Measurements from ENCODE around the gene TRIM63.

The TRIM63 gene

DNA sequence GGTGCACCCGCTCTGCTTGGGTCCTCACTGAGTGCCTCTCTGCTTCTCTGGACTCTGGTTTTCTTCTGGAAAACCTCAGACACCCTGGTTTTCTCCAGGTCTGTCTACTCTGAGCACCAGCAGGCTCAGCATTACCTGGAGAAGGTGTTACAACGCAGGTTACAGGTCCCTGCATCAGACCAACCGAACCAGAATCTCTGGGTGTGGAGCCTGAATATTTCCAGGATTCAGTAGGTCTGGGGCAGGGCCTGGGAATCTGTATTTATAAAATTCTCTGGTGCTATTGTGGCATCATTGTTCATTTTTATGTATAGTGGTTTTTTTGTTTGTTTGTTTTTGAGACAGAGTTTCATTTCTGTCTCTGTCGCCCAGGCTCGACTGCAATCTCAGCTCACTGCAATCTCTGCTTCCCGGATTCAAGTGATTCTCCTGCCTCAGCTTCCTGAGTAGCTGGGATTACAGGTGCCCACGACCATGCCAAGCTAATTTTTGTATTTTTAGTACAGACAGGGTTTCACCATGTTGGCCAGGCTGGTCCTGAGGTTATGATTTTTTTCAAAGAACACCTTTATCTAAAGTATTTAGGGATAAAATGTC lies 20.1 kb downstream of the TRIM63 start:
- H3K4me3 ChIP-seq (ENCODE audit: severe bottlenecking) = no peak overlapping the region
- peaks cover 52% of the 10 kb centered on the region for H3K27me3 ChIP-seq (ENCODE audit: insufficient read depth, poor library complexity, severe bottlenecking)
- TF ChIP-seq, protein P1, sequence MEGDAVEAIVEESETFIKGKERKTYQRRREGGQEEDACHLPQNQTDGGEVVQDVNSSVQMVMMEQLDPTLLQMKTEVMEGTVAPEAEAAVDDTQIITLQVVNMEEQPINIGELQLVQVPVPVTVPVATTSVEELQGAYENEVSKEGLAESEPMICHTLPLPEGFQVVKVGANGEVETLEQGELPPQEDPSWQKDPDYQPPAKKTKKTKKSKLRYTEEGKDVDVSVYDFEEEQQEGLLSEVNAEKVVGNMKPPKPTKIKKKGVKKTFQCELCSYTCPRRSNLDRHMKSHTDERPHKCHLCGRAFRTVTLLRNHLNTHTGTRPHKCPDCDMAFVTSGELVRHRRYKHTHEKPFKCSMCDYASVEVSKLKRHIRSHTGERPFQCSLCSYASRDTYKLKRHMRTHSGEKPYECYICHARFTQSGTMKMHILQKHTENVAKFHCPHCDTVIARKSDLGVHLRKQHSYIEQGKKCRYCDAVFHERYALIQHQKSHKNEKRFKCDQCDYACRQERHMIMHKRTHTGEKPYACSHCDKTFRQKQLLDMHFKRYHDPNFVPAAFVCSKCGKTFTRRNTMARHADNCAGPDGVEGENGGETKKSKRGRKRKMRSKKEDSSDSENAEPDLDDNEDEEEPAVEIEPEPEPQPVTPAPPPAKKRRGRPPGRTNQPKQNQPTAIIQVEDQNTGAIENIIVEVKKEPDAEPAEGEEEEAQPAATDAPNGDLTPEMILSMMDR (IDR thresholded peaks at IDR 0.05; ENCODE audit: poor library complexity, severe bottlenecking) = no peak
- H3K36me3 ChIP-seq (ENCODE audit: low read depth) = no peaks in the 10 kb centered on the region
- no peak for ATAC-seq (ENCODE audit: low read depth)
- no peaks in the 10 kb centered on the region for H3K4me1 ChIP-seq (ENCODE audit: insufficient read depth, poor library complexity, severe bottlenecking)
- H3K27ac ChIP-seq (ENCODE audit: poor library complexity, severe bottlenecking) = no peak overlapping the region
- no peaks in the 10 kb centered on the region for H3K9me3 ChIP-seq (ENCODE audit: severe bottlenecking)
- DNase-seq (ENCODE audit: low spot score) = no peak

GRCh38 chr1:26046246-26047095 lies 21.0 kb downstream of the TRIM63 start:
- TF ChIP-seq, protein P1 (IDR thresholded peaks at IDR 0.05; ENCODE audit: poor library complexity, severe bottlenecking) = no peak
- DNase-seq (ENCODE audit: low spot score) = no peak
- H3K9me3 ChIP-seq (ENCODE audit: severe bottlenecking) = no peaks in the 10 kb centered on the region
- no peak for ATAC-seq (ENCODE audit: low read depth)
- no peak overlapping the region for H3K27ac ChIP-seq (ENCODE audit: poor library complexity, severe bottlenecking)
- H3K4me1 ChIP-seq (ENCODE audit: insufficient read depth, poor library complexity, severe bottlenecking) = no peaks in the 10 kb centered on the region
- peaks cover 52% of the 10 kb centered on the region for H3K27me3 ChIP-seq (ENCODE audit: insufficient read depth, poor library complexity, severe bottlenecking)
- no peaks in the 10 kb centered on the region for H3K36me3 ChIP-seq (ENCODE audit: low read depth)
- H3K4me3 ChIP-seq (ENCODE audit: severe bottlenecking) = peak overlapping the region; percentile 11

DNA sequence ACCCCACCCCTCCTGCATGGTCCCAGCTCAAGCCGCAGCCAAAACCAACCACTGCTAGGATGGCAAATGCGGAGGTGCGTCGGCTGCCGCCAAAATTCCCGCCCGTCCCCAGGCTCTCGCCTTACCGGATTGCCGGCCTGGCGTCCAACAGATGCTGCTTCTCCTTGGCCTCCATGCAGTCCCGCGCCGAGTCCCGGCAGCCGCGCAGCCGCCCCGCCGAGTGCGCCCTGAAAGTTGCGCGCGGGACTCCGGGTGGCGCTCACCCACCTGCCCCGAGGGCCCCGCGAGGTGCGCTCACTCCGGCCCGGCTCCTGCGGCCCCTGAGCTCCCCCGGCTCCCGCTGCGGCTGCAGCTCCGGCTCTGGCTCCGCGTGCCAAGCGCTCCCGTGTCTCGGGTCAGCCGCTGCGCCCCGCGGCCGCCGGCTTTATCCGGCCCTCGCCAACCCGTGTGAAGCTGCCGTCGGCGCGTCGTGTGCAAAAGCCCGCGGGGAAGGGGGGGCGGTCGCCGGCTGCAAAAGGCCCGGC lies 21.6 kb downstream of the TRIM63 start, which contains the start of gene SLC30A2:
TSS of gene SLC30A2 (minus strand) at position 397 of the 524 bp plus-strand sequence. CDS start at position 175, 222 bp downstream.
- no peaks in the 10 kb centered on the region for H3K4me1 ChIP-seq (ENCODE audit: insufficient read depth, poor library complexity, severe bottlenecking)
- DNase-seq (ENCODE audit: low spot score) (no peak), ATAC-seq (ENCODE audit: low read depth) (peak; percentile 51)
- H3K27ac ChIP-seq (ENCODE audit: poor library complexity, severe bottlenecking) = no peak within 1 kb of the TSS
- H3K4me3 ChIP-seq (ENCODE audit: severe bottlenecking) = peak within 1 kb of the TSS; percentile 11
- H3K27me3 ChIP-seq (ENCODE audit: insufficient read depth, poor library complexity, severe bottlenecking) = peaks cover 52% of the 10 kb centered on the region
- H3K9me3 ChIP-seq (ENCODE audit: severe bottlenecking) = no peaks in the 10 kb centered on the region
- H3K36me3 ChIP-seq (ENCODE audit: low read depth) = no peaks in the 10 kb centered on the region
- TF ChIP-seq, protein P1 (IDR thresholded peaks at IDR 0.05; ENCODE audit: poor library complexity, severe bottlenecking) = no peak

DNA sequence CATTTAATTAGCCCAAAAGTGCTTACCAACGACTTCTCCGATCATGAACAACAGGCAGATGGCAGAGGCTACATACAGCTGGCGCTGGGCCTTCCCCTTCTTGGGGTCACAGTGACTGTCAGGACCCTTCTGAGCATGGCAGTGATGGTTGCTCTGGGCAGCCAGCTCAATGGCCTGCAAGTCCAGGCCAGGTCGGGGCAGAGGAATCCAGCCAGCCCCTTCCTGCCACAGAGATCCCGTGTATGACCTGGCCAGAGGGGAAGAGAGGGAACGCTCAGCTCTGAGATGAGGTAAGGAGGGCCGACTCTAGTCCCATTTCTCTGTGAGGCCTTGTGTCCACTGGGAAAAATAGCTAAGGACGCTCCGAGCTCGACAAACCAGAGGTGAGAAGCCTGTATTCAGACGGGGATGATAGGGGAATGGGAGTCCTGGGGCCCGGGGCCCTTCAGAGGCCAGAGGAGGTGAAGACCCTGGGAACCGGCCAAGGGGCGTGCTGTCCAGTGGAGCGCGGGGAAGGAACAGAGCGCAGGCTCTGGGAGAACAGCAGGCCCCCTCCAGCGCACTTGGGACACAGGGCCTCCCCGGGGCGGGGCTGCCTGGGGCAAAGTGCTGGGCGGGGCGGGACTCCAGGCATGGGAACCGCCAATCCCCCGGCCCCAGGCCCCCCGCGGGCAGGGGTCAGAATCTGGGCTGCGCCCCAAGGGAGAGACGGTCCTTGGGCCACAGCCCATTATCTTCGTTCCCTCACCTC lies 22.3 kb downstream of the TRIM63 start:
- Histone ChIP-seq H3K9me3 (ENCODE audit: severe bottlenecking) (no peaks in the 10 kb centered on the region), H3K27ac (ENCODE audit: poor library complexity, severe bottlenecking) (no peak overlapping the region), H3K27me3 (ENCODE audit: insufficient read depth, poor library complexity, severe bottlenecking) (peaks cover 52% of the 10 kb centered on the region), H3K36me3 (ENCODE audit: low read depth) (no peaks in the 10 kb centered on the region), H3K4me1 (ENCODE audit: insufficient read depth, poor library complexity, severe bottlenecking) (no peaks in the 10 kb centered on the region), H3K4me3 (ENCODE audit: severe bottlenecking) (no peak overlapping the region)
- DNase-seq (ENCODE audit: low spot score) (no peak), ATAC-seq (ENCODE audit: low read depth) (no peak)
- TF ChIP-seq, protein P1 (IDR thresholded peaks at IDR 0.05; ENCODE audit: poor library complexity, severe bottlenecking) = no peak

Measured in RWPE2 (cell line).